SK-N-SH (cell line): ENCODE results near the gene PPP1R3F. TPM values are rescaled to one million over a fixed set of nuclear protein-coding genes. Genes with fewer than 3 reads are reported as not detected.

ENCODE experiments used
- CTCF ChIA-PET: fragments of 300-600, 350-600 bp; formaldehyde crosslinking; extraction: SDS; loops from one replicate; lab custom pipeline; 2021; lab: Yijun Ruan, JAX
- POLR2A ChIA-PET: fragments of 350-600 bp; sonication (Branson Sonifier 250); formaldehyde crosslinking; extraction: SDS; loops from one replicate; lab custom pipeline; 2020; ENCODE audit warnings: antibody characterized with exemption, inconsistent platforms; lab: Yijun Ruan, JAX
- DNase-seq: peaks from one replicate; pipeline ENCODE4 v3.0.0; 2012
- H2AFZ ChIP-seq: fragments of 200-600 bp; sonication (generic); 2 replicates; pipeline ENCODE4 v1.8.1; 2016; ENCODE audit warnings: antibody characterized with exemption, mild to moderate bottlenecking, low read depth
- H3F3A ChIP-seq: fragments of 200-600 bp; sonication (generic); replicated peaks from 2 replicates; pipeline ENCODE3; 2016; ENCODE audit warnings: antibody characterized with exemption, mild to moderate bottlenecking; ENCODE audit not compliant: insufficient read depth
- H3K27ac ChIP-seq, 2 experiments: fragments of 200-500 bp in 1 of 2; fragments of 200-600 bp in 1 of 2; sonication (Bioruptor generic) in 1 of 2; sonication (generic), shearing (Covaris generic) in 1 of 2; 2 replicates each; pipeline versions ENCODE4 v1.5.1 to v1.6.1; 2014 to 2016; ENCODE audit warnings: low read depth in 2 of 2, inconsistent platforms in 1 of 2, low read length in 1 of 2, mild to moderate bottlenecking in 1 of 2, mixed read lengths in 1 of 2
- H3K27me3 ChIP-seq: fragments of 200-600 bp; sonication (generic), shearing (Covaris generic); 2 replicates; pipeline ENCODE4 v1.6.1; 2016; ENCODE audit warnings: mixed run types; ENCODE audit not compliant: insufficient read depth
- H3K36me3 ChIP-seq, 2 experiments: fragments of 200-500 bp in 1 of 2; fragments of 200-600 bp in 1 of 2; sonication (Bioruptor generic) in 1 of 2; sonication (generic) in 1 of 2; replicated peaks in 1 of 2; 2 replicates each; pipeline versions ENCODE3 to v1.5.1; 2014 to 2016; ENCODE audit warnings: low read length in 1 of 2, mild to moderate bottlenecking in 1 of 2; ENCODE audit not compliant: insufficient read depth in 2 of 2, control insufficient read depth in 1 of 2
- H3K4me1 ChIP-seq, 2 experiments: fragments of 200-500 bp in 1 of 2; fragments of 200-600 bp in 1 of 2; sonication (Bioruptor generic) in 1 of 2; sonication (generic), shearing (Covaris generic) in 1 of 2; 2 replicates each; pipeline versions ENCODE4 v1.5.1 to v1.6.1; 2014 to 2016; ENCODE audit warnings: low read depth in 1 of 2, low read length in 1 of 2, mixed run types in 1 of 2; ENCODE audit not compliant: insufficient read depth in 2 of 2, control insufficient read depth in 1 of 2
- H3K4me2 ChIP-seq: fragments of 200-600 bp; sonication (generic), shearing (Covaris generic); 2 replicates; pipeline ENCODE4 v1.6.1; 2017; ENCODE audit warnings: mixed run types
- H3K4me3 ChIP-seq, 2 experiments: fragments of 200-500 bp in 1 of 2; fragments of 200-600 bp in 1 of 2; sonication (Bioruptor generic) in 1 of 2; sonication (generic), shearing (Covaris generic) in 1 of 2; 2 replicates each; pipeline versions ENCODE4 v1.5.1 to v1.8.1; 2014 to 2016; ENCODE audit warnings: low read depth in 2 of 2, inconsistent platforms in 1 of 2, low read length in 1 of 2, mild to moderate bottlenecking in 1 of 2, mixed read lengths in 1 of 2, moderate library complexity in 1 of 2
- H3K79me2 ChIP-seq: fragments of 200-600 bp; sonication (generic); 2 replicates; pipeline ENCODE4 v1.8.1; 2017; ENCODE audit warnings: mild to moderate bottlenecking; ENCODE audit not compliant: insufficient read depth
- H3K9ac ChIP-seq: fragments of 200-600 bp; sonication (generic); 2 replicates; pipeline ENCODE4 v1.6.1; 2017; ENCODE audit warnings: mixed run types
- H3K9me2 ChIP-seq: fragments of 200-600 bp; sonication (generic); 2 replicates; pipeline ENCODE4 v1.6.1; 2017; ENCODE audit warnings: mixed run types
- H3K9me3 ChIP-seq: fragments of 200-600 bp; sonication (generic); 2 replicates; pipeline ENCODE4 v1.6.1; 2017; ENCODE audit warnings: mixed run types, mild to moderate bottlenecking, moderate library complexity
- H4K20me1 ChIP-seq: fragments of 200-600 bp; sonication (generic); 2 replicates; pipeline ENCODE4 v1.6.1; 2017; ENCODE audit warnings: mild to moderate bottlenecking, mixed run types; ENCODE audit not compliant: insufficient read depth
- CHD2 ChIP-seq: fragments of 150-350 bp; IDR thresholded peaks from 2 replicates; pipeline ENCODE4 v1.6.1; 2018; ENCODE audit warnings: low read length; ENCODE audit not compliant: partially characterized antibody
- CTCF ChIP-seq: fragments of 200-600 bp; sonication (generic); IDR thresholded peaks from 2 replicates; pipeline ENCODE4 v1.6.1; 2017; ENCODE audit warnings: antibody characterized with exemption, mild to moderate bottlenecking, moderate library complexity
- EZH2phosphoT487 ChIP-seq: fragments of 200-600 bp; sonication (generic); IDR thresholded peaks from 2 replicates; pipeline ENCODE4 v1.6.1; 2017; ENCODE audit warnings: low read depth, mixed run types, mild to moderate bottlenecking, antibody characterized with exemption, moderate library complexity, borderline replicate concordance
- FOSL2 ChIP-seq: IDR thresholded peaks from 2 replicates; pipeline ENCODE4 v1.4.0; 2012; ENCODE audit warnings: low read depth, mild to moderate bottlenecking, moderate library complexity, borderline replicate concordance
- FOXJ3 ChIP-seq: sonication (generic); formaldehyde crosslinking; IDR thresholded peaks from 2 replicates; pipeline ENCODE4 v1.5.1; 2020; ENCODE audit warnings: mild to moderate bottlenecking, missing genetic modification reagents
- FOXM1 ChIP-seq: IDR thresholded peaks from 2 replicates; pipeline ENCODE4 v1.4.0; 2012; ENCODE audit warnings: low read depth, mild to moderate bottlenecking
- GATA2 ChIP-seq: sonication (generic); formaldehyde crosslinking; IDR thresholded peaks from 2 replicates; pipeline ENCODE4 v1.5.0; 2020; ENCODE audit warnings: mild to moderate bottlenecking, missing genetic modification reagents
- JUND ChIP-seq: IDR thresholded peaks from 2 replicates; pipeline ENCODE4 v1.4.0; 2012
- MXI1 ChIP-seq: IDR thresholded peaks from 2 replicates; pipeline ENCODE4 v1.6.1; 2012; ENCODE audit warnings: mild to moderate bottlenecking, low read depth, low read length, improper control_type of control experiment
- NFIC ChIP-seq: IDR thresholded peaks from 2 replicates; pipeline ENCODE4 v1.4.0; 2012; ENCODE audit warnings: borderline replicate concordance
- NRF1 ChIP-seq: IDR thresholded peaks from 2 replicates; pipeline ENCODE4 v1.6.1; 2012; ENCODE audit warnings: low read depth, mild to moderate bottlenecking, low read length
- POLR2AphosphoS5 ChIP-seq: IDR thresholded peaks from 2 replicates; pipeline ENCODE4 v1.6.1; 2012; ENCODE audit warnings: low read depth, low read length
- RAD21 ChIP-seq: IDR thresholded peaks from 2 replicates; pipeline ENCODE4 v1.6.1; 2012; ENCODE audit warnings: mild to moderate bottlenecking, low read length
- RFX5 ChIP-seq: IDR thresholded peaks from 2 replicates; pipeline ENCODE4 v1.6.1; 2012; ENCODE audit warnings: mild to moderate bottlenecking, improper control_type of control experiment, low read length
- SIN3A ChIP-seq: IDR thresholded peaks from 2 replicates; pipeline ENCODE4 v1.6.1; 2012; ENCODE audit warnings: low read depth, mild to moderate bottlenecking, low read length, moderate library complexity, borderline replicate concordance
- SMC3 ChIP-seq: IDR thresholded peaks from 2 replicates; pipeline ENCODE4 v1.6.1; 2012; ENCODE audit warnings: low read depth, low read length, improper control_type of control experiment
- TAF1 ChIP-seq: IDR thresholded peaks from 2 replicates; pipeline ENCODE4 v1.6.1; 2012; ENCODE audit warnings: low read depth, mild to moderate bottlenecking, low read length, moderate library complexity, borderline replicate concordance
- TCF12 ChIP-seq: IDR thresholded peaks from 2 replicates; pipeline ENCODE4 v1.4.0; 2012
- TEAD4 ChIP-seq: IDR thresholded peaks from 2 replicates; pipeline ENCODE4 v1.4.0; 2012; ENCODE audit warnings: mild to moderate bottlenecking, borderline replicate concordance; ENCODE audit not compliant: insufficient read depth
- USF2 ChIP-seq: fragments of 150-350 bp; IDR thresholded peaks from 2 replicates; pipeline ENCODE4 v1.6.1; 2017; ENCODE audit warnings: antibody characterized with exemption, low read length, low read depth, borderline replicate concordance
- WGBS: methylation state at CpG from one replicate; pipeline ENCODE4 v1.1.6; 2017; ENCODE audit warnings: low lambda C conversion rate; 5-methylcytosine and 5-hydroxymethylcytosine counted together
- polyA plus RNA-seq, 3 experiments: library from polyadenylated mRNA; depleted of rRNA; stranded (reverse); fragments of >200 nt; gene quantifications; 2 replicates each; pipeline ENCODE4 v1.2.3, GENCODE V29; 2012
- TF ChIP-seq, protein P1 (sequence below): IDR thresholded peaks from 2 replicates; pipeline ENCODE4 v1.4.0; 2012; ENCODE audit warnings: low read depth, borderline replicate concordance
- TF ChIP-seq, protein P2 (sequence below): IDR thresholded peaks from 2 replicates; pipeline ENCODE4 v1.4.0; 2012; ENCODE audit warnings: low read depth
- TF ChIP-seq, protein P3 (sequence below): IDR thresholded peaks from 2 replicates; pipeline ENCODE4; 2012

The PPP1R3F gene
- polyA plus RNA-seq, 1 of the 3 experiments (the other 2 are of a cell fraction): 6.2 TPM

- Histone ChIP-seq H3K9me3 (no peaks in the 10 kb centered on the region), H3K36me3 (no peaks in the 10 kb centered on the region), H4K20me1 (peaks cover 20% of the 10 kb centered on the region; the same call in 1 of the 2 replicates), H3K4me1 (peaks cover 0 to 11% of the 10 kb centered on the region in 2 experiments; a peak in 1 of 4 replicates), H3K9me2 (no peaks in the 10 kb centered on the region), H3K27ac (no peak overlapping the region), H2AFZ (no peak overlapping the region), H3K79me2 (peaks cover 15% of the 10 kb centered on the region; the same call in 1 of the 2 replicates), H3K9ac (no peak overlapping the region), H3K4me2 (no peak overlapping the region), H3K4me3 (no peak overlapping the region), H3K27me3 (peaks cover 4% of the 10 kb centered on the region; the same call in 1 of the 2 replicates), H3F3A (no peaks in the 10 kb centered on the region)
- TF ChIP-seq NFIC: no peak
- no peak for TF ChIP-seq FOXJ3 (CRISPR knock-in tag)
- TF ChIP-seq RFX5: no peak
- no peak for TF ChIP-seq JUND
- no peak for TF ChIP-seq GATA2
- no peak for TF ChIP-seq RAD21
- no peak for TF ChIP-seq MXI1
- no peak for TF ChIP-seq NRF1
- no peak for TF ChIP-seq TEAD4
- TF ChIP-seq TAF1: no peak
- no peak for TF ChIP-seq FOSL2
- TF ChIP-seq, protein P1, sequence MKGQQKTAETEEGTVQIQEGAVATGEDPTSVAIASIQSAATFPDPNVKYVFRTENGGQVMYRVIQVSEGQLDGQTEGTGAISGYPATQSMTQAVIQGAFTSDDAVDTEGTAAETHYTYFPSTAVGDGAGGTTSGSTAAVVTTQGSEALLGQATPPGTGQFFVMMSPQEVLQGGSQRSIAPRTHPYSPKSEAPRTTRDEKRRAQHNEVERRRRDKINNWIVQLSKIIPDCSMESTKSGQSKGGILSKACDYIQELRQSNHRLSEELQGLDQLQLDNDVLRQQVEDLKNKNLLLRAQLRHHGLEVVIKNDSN: no peak
- no peak for TF ChIP-seq EZH2phosphoT487
- TF ChIP-seq TCF12: no peak
- ChIA-PET POLR2A (no interaction called here), CTCF (no interaction called here)
- 72% methylated on average over 1 of the region's 1 CpG for WGBS
- no peak for DNase-seq
Measured at GRCh38 chrX:49276207-49276606, 6.6 kb downstream of the PPP1R3F start.

DNA sequence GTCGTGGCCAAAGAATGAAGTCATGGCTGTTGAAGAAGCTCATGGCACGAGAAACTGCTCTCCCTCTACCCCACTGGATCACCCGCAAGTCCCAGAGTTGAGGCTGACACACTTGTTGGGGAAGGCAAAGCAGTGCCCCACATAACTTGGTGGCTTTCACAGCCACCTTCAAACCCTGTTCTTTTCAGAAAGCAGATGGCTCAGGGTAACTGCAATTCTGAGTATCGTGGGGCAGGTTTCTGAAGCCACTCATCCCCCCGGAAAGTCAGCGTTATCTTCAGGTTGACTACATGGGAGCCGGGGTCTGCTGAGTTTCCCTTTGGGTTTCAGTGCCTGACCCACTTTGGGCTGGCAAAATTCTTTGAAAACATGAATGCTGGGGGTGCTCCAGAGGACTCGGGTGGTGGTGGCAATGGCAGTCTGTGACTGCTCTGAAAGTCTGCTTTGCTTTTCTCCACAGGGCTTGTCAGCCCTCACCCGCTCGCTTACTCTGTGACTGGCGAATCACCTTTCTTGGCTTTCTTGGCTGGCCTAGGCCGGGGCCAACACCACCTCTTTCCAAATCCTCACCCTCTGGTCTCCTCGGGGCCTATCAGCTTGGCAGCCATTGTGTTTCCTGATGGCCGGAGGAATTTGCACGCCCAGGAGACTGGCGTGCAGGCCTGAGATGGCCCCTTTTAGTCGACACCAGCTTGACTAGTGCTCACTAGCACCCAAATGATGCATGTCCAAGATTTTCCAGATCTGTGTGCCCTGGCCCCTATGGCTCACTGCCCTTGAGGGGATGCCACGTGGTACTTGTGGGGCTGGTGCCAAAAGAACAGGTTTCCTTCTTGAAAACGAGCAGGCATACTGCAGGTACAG is 7.3 kb downstream of the PPP1R3F start:
- ChIA-PET CTCF (no interaction called here), POLR2A (no interaction called here)
- WGBS: 60% methylated on average over 19 of the region's 19 CpGs
- Histone ChIP-seq H3K9ac (no peak overlapping the region), H3K27me3 (peaks cover 4% of the 10 kb centered on the region; the same call in 1 of the 2 replicates), H3F3A (no peaks in the 10 kb centered on the region), H3K4me1 (peaks cover 0 to 7% of the 10 kb centered on the region in 2 experiments; a peak in 1 of 4 replicates), H3K27ac (no peak overlapping the region), H3K9me2 (no peaks in the 10 kb centered on the region), H4K20me1 (peaks cover 20% of the 10 kb centered on the region; the same call in 1 of the 2 replicates), H3K4me2 (no peak overlapping the region), H3K79me2 (peaks cover 8% of the 10 kb centered on the region; the same call in 1 of the 2 replicates), H3K4me3 (no peak overlapping the region), H3K9me3 (no peaks in the 10 kb centered on the region), H2AFZ (no peak overlapping the region), H3K36me3 (no peaks in the 10 kb centered on the region)
- DNase-seq: no peak
- TF ChIP-seq FOSL2: no peak
- TF ChIP-seq SIN3A: no peak
- no peak for TF ChIP-seq CTCF
- TF ChIP-seq, protein P2, sequence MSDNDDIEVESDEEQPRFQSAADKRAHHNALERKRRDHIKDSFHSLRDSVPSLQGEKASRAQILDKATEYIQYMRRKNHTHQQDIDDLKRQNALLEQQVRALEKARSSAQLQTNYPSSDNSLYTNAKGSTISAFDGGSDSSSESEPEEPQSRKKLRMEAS: no peak
- TF ChIP-seq, protein P3, sequence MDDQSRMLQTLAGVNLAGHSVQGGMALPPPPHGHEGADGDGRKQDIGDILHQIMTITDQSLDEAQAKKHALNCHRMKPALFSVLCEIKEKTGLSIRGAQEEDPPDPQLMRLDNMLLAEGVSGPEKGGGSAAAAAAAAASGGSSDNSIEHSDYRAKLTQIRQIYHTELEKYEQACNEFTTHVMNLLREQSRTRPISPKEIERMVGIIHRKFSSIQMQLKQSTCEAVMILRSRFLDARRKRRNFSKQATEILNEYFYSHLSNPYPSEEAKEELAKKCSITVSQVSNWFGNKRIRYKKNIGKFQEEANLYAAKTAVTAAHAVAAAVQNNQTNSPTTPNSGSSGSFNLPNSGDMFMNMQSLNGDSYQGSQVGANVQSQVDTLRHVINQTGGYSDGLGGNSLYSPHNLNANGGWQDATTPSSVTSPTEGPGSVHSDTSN: no peak
- TF ChIP-seq, protein P1: no peak
- no peak for TF ChIP-seq CHD2
- no peak for TF ChIP-seq SMC3
- TF ChIP-seq USF2: no peak
- no peak for TF ChIP-seq FOXM1
- TF ChIP-seq POLR2AphosphoS5: no peak
